COR-L47 (cell line): ENCODE measurements around the gene CTNNA3.

Experiments used
- DNase-seq: peaks from one replicate; lab custom pipeline; 2025; lab: John Stamatoyannopoulos, UW

The CTNNA3 gene

GRCh38 chr10:66811211-66811610 is 884.8 kb downstream of the CTNNA3 start:
- DNase-seq, result no peak

GRCh38 chr10:66809402-66809801 is 886.6 kb downstream of the CTNNA3 start:
- no peak for DNase-seq

- no peak for DNase-seq
These were observed 890.4 kb downstream of the CTNNA3 start for GRCh38 chr10:66805612-66806011.

GRCh38 chr10:66804962-66805361 is 891.0 kb downstream of the CTNNA3 start:
- no peak for DNase-seq

GRCh38 chr10:66803174-66803573 is 892.8 kb downstream of the CTNNA3 start:
- no peak for DNase-seq

- no peak for DNase-seq
These were observed 896.5 kb downstream of the CTNNA3 start for GRCh38 chr10:66799474-66799873.

GRCh38 chr10:66795866-66796265 is 900.1 kb downstream of the CTNNA3 start:
- DNase-seq, result no peak

DNA sequence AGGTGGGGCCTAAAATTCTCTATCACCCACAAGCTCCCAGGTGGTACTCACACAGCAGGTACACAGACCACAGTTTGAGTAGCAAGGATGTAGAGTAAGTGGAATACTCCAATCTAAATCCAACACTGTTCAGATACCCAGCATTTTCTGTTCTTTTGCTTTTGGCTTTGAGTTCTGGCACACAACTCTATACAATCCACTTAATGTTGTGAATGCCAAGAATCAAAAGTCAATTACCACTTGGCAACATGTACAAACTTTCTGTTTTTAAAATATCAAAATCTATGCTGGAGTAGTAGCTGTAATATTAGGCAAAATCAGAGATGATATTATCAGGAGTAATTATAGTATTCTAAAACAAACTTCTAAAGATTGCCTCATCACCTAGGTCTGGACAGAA is 903.6 kb downstream of the CTNNA3 start:
- no peak for DNase-seq

DNA sequence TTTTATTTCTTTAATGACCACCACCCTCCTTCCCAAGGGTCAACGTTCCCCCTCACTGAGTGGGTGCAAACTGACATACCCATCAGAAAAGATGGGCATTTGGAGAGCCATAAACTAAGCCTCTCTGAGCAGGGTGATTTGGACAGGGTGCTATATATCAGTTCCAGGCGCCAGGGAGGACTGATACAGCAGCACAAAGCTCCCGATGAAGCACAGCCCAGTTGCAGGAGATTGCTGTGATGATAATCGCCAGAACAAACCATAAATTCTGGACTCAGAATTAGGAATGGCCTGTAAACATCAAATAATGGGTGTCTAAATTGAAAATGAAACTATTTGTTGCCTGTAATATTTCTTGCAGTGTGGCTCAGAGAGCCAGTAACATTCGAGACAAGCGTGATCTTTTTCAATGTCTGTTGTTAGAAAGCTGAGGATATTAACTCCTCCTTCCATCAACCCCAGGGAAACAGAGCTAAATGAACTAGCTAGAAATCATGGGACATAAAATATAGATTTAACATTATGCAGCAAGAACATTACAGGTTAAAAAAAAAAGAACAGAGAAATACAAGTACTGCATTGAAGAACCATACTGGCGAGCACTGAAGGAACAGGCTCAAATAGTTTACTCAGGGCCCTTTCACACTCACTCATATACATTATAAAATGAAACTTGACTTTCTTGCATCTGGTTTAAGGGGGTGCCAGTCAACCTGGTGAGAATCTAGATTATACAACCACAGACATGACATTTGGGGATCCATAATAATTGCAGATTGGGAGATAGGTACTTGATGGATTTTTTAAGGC is 907.6 kb downstream of the CTNNA3 start:
- DNase-seq, result no peak

DNA sequence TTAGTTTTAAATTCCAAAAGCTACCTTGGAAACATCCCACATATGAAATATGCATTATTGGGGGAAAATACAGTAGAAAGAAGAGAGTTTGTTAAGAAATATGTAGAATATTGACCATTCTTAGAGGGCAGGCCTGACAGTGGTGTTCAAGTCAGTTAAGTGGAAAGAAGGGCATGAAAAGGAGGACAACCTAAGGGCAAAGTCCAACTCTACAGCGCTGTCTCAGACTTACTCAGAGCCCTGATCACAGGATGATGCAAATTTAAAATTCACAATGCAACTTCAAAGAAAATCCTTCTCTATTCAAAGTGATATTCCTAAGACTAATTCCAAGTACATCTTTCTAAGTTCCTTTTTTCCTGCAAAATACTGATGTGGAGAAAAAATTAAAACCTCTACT is 909.3 kb downstream of the CTNNA3 start:
- DNase-seq, result no peak

DNA sequence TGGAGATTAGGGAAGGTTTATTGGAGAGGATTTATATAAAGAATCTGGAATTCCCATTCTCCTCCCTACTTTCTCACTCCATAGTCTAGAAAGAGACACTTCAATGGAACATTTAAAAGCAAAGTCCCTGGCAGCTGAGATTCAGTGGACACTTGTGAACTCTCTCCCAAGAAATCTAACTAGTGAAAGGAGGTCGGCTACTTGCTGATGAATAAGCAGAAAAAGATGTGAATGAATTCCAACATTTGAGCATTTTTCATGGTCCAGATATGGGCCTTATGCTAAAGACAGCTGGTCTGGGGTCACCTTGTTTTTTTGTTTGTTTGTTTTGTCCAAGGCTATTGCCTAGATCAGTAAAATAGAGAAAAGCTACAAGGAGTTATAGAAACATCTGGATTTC is 911.2 kb downstream of the CTNNA3 start:
- no peak for DNase-seq

DNA sequence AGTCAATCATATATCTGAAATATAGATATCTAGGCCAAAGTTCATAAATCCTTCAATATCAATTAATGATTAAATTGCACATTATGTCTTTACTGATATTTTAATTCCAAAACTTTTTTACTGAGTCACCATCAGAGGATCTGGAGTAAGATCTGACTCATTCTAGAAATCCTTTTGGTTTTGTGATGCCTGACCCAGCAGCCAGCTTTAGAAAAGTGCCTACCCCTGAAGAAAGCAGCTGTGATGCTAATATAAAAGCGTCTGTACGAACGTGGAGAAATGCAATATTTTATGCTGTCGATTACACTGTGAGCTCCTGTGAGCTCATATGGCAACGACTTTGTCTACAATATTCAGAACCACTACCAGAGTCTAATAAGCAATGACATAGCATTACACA is 912.7 kb downstream of the CTNNA3 start:
- DNase-seq, result no peak

DNA sequence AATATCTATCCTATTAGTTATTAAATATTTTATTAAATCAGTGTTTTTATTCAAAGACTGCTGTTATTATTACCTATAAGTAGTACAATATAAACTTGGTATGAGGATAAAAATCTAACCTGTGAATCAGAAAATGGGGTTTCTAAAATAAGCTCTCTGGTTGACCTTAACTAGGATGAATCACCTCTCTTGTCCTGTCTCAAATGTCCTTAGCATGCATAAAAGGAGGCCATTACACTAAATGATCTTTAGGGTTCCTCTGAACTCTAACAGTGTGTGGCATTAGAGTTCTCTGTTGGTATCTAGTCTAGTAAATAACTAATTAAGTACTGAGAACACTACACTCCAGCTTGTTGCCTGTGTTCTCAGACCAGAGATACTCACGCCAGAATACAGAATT is 913.2 kb downstream of the CTNNA3 start:
- no peak for DNase-seq

GRCh38 chr10:66782144-66782543 is 913.9 kb downstream of the CTNNA3 start:
- DNase-seq, result no peak

DNA sequence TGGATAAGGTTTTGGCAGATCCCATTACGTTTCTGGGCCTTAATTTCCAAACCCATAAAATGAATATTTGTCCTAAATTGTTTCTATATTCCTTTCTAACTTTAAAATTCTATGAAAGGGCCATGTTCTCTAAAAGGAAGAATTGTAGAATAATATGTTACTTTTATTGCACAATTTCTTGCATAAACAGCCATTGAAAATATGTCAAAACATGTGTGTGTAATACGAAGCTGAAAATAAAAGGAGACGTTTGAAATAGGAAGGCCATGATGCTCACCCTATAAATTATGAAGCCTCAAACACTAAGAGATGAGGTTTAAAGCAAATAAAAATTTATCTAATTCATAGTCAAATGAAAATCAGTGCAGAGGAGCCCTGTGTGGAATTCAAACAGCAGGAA is 915.2 kb downstream of the CTNNA3 start:
- no peak for DNase-seq

- no peak for DNase-seq
These were observed 917.6 kb downstream of the CTNNA3 start for GRCh38 chr10:66778351-66778750.

DNA sequence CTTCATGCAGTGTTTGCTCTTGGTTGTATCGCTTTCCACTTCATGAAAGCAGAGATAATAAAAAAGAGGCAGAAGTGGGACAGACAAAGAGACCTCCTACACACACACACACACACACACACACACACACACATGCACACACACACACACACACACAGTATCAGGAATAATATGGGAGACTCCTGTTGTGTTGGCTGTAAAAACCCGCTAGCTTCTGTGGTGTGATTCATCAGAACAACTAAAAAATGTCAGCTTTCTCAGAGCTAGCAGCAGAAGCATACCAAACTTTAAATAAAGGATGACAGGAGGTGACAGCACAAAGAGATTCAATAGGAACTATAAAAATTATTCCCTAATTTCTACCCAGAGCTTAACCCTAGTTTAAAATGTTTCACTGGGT is 918.3 kb downstream of the CTNNA3 start:
- DNase-seq, result no peak

DNA sequence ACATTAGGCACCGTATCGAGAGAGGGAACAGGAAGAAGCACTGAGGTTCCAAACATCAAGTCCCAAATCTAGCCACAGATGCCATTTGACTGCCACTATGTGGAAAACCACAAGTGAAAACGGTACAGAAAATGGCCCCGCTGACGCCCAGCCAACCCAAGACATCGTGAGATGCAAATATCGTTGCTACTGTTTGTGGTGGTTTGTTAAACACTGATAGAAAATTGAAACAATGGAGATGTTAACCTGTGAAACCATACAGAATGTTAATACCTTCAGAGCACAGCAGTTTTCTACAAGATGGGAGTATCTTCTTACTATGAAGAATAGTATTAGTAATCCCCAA is 922.5 kb downstream of the CTNNA3 start:
- DNase-seq, result no peak

DNA sequence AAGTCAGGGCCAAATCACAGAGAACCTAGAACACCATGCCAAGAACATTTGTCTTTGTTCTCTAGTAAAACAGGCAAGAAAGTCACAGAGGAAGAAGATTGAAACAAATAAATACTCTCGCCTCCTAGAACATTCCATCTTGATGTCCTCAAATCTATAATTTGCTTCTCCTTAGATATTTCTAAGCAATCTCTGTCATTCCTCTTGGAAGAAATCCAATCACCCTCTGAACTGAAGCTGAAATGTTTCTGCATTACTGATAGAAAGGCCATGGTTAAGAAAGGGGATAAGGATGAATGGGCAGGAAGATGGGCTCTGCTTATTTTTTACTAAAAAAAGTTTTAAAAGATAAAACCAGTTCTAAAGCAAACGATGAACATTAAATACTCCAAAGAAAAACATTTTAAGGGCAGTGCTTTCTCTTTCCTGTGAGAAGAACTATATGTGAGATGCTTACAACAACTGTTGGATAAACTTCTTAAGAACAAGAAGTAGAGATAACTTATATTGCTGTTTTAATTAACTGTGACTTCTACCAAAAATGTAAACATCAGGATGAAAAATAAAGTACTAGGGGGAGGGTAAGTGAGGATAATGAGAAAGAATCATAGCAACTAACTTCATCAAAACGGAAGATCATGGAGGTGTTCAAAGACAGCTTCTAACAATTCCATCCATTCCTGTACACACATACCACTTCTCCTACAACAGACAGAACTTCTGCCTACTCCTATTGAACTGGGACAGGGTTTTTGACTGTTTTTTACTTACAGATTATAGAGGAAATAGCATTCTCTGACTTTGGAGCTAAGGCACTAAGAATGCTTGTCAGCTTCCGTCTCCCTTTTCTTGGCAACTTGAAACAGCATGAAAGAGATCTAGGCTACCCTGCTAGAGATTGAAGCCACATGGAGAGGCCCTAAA is 923.2 kb downstream of the CTNNA3 start:
- no peak for DNase-seq

- no peak for DNase-seq
These were observed 928.3 kb downstream of the CTNNA3 start for GRCh38 chr10:66767707-66768106.

DNA sequence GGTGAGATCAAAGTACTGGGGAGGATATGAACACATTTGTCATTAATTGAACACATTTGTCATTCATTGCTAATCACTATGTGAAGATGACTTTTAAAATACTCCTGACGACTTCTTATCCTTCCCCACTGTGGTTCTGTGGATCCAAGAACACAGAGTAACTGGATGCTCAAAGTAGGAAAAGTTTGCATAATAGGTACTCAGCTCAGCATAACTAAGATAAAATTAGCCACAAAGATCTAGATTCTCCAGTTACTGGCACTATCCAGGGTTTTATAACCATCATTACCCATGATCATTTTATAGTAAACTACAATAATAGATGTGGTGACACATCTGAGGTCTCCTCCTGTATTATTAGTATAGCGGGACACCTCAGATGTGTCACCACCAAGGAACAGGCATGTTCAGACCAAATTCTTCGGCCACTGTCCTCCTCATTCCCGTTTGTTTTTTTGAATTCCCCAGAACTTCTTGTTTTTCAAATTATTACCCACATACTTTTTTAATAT is 933.7 kb downstream of the CTNNA3 start:
- no peak for DNase-seq

DNA sequence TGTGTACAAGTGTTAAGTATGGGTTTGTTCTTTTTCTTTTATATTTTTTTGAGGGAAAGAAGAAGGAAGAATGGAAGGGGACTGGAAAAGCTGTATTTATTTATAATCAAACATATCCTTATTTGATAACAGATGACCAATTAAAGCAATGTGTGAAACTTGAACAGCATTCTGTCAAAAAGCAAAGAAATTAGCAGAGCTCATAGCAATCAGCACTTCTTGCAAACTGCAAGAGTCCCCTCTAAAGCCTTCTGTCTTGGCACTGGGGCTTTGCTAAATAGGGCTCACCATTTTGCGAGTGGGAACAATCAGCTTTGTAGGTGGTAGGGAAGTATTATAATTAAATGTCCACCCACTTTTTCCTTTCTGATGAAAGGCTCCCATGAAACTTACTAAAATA is 935.1 kb downstream of the CTNNA3 start:
- DNase-seq, result no peak

DNA sequence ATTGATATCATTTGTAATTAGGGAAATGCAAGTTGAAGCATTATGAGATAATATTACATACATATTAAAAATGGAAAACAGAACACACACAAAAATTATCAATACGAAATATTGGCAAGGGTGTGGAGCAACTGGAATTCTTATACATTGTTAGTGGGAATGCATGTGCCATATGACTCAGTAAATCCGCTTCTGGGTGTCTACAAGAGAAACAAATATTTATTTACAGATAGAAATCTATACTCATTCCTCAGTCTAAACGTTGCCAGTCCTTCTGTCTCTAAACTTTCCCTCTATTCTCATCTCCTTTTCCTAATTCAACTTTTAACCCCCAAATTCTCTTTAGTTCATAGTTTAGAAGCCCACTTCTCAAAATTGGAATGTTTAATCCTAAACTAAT is 940.5 kb downstream of the CTNNA3 start:
- DNase-seq, result no peak
